Measurements from ENCODE around the gene FGD2. TPM values are rescaled to one million over a fixed set of nuclear protein-coding genes. Genes with fewer than 3 reads are reported as not detected.

The FGD2 gene
- total and polyA plus RNA-seq, 9 of the 15 experiments (the other 6 are each of a cell fraction or from before 2014, with no cell fraction given): 0.09 TPM; not detected in 8

- TF ChIP-seq ZBTB40 (IDR thresholded peaks at IDR 0.05): no peak
- no peak for TF ChIP-seq ZBTB40 (CRISPR knock-in tag; IDR thresholded peaks at IDR 0.05)
- TF ChIP-seq ZNF79 (CRISPR knock-in tag; IDR thresholded peaks at IDR 0.05; ENCODE audit: low read depth): no peak
- no peak for TF ChIP-seq USF2 (CRISPR knock-in tag; IDR thresholded peaks at IDR 0.05)
- no peak for TF ChIP-seq TCF7L2 (IDR thresholded peaks at IDR 0.05; ENCODE audit: low read depth, low read length)
- TF ChIP-seq ZFP1 (CRISPR knock-in tag; IDR thresholded peaks at IDR 0.05): no peak
- TF ChIP-seq SFPQ (IDR thresholded peaks at IDR 0.05; ENCODE audit: low read depth, low read length): no peak
- peak; percentile 89 for TF ChIP-seq C11orf30 (IDR thresholded peaks at IDR 0.05; ENCODE audit: low read depth)
- no peak for TF ChIP-seq HMBOX1 (IDR thresholded peaks at IDR 0.05)
- no peak; the same call in 1 of the 2 replicates for TF ChIP-seq CREB3L1 (IDR thresholded peaks at IDR 0.05; ENCODE audit: borderline replicate concordance, low read depth)
- TF ChIP-seq CEBPG (CRISPR knock-in tag; IDR thresholded peaks at IDR 0.05): 0 out of 2 replicates have a peak, but pooled peaks have one; percentile 15
- TF ChIP-seq CEBPG (tag; conservative IDR thresholded peaks at IDR 0.05 in 1 of 2, IDR thresholded peaks at IDR 0.05 in 1 of 2): no peak
Measured at GRCh38 chr6:37029249-37029971, 24.0 kb downstream of the FGD2 start (continued).
